ENCODE data around the gene KRTAP4-6. TPM values are rescaled to one million over a fixed set of nuclear protein-coding genes. Genes with fewer than 3 reads are reported as not detected.
"Not testable (repeated sequence)": the region's sequence is repeated elsewhere in the genome, so short reads cannot be mapped to it uniquely, and the experiment has no call there.

Gene KRTAP4-6
- total RNA-seq, 6 donors from 2014 or later = not detected

GRCh38 chr17:41147531-41148204, 7.3 kb upstream of the KRTAP4-6 start:
- no peak for ATAC-seq (ENCODE audit: low FRiP score in 2 of 2)
- Histone ChIP-seq H3K27me3 (no peaks in the 10 kb centered on the region), H3K9me3 (peaks cover 4 to 16% (median 7%) of the 10 kb centered on the region in 4 donors), H3K27ac (no peak overlapping the region), H3K4me3 (no peak overlapping the region), H3K4me1 (no peaks in the 10 kb centered on the region), H3K36me3 (no peaks in the 10 kb centered on the region)
- WGBS, 2 donors = 79 to 89% methylated on average over 2 of the region's 2 CpGs
- DNase-seq = no peak
- TF ChIP-seq CTCF (IDR thresholded peaks at IDR 0.05) (no peak), POLR2A (IDR thresholded peaks at IDR 0.05) (no peak), POLR2AphosphoS5 (IDR thresholded peaks at IDR 0.05) (no peak), EP300 (IDR thresholded peaks at IDR 0.05) (no peak)

GRCh38 chr17:41145261-41145660, 4.9 kb upstream of the KRTAP4-6 start:
- no peak for DNase-seq
- TF ChIP-seq POLR2A (IDR thresholded peaks at IDR 0.05) = no peak
- TF ChIP-seq EP300 (IDR thresholded peaks at IDR 0.05) = no peak
- TF ChIP-seq CTCF (IDR thresholded peaks at IDR 0.05) = no peak
- TF ChIP-seq POLR2AphosphoS5 (IDR thresholded peaks at IDR 0.05) = no peak
- no peak for ATAC-seq (ENCODE audit: low FRiP score in 2 of 2)
- Histone ChIP-seq H3K27me3 (no peaks in the 10 kb centered on the region), H3K9me3 (peaks cover 4 to 23% (median 8%) of the 10 kb centered on the region in 4 donors), H3K4me1 (no peaks in the 10 kb centered on the region), H3K27ac (no peak overlapping the region), H3K4me3 (no peak overlapping the region), H3K36me3 (no peaks in the 10 kb centered on the region)
- 78 to 90% methylated on average over 2 of the region's 2 CpGs for WGBS, 2 donors

GRCh38 chr17:41144846-41145245, 4.5 kb upstream of the KRTAP4-6 start:
- TF ChIP-seq EP300 (IDR thresholded peaks at IDR 0.05) (no peak), POLR2AphosphoS5 (IDR thresholded peaks at IDR 0.05) (no peak), CTCF (IDR thresholded peaks at IDR 0.05) (no peak), POLR2A (IDR thresholded peaks at IDR 0.05) (no peak)
- H3K27ac ChIP-seq = no peak overlapping the region
- DNase-seq = no peak
- no peak for ATAC-seq (ENCODE audit: low FRiP score in 2 of 2)
- no peaks in the 10 kb centered on the region for H3K4me1 ChIP-seq
- no peaks in the 10 kb centered on the region for H3K36me3 ChIP-seq
- 72% methylated on average over 1 of the region's 1 CpG for WGBS, 2 donors
- peaks cover 4 to 27% (median 13%) of the 10 kb centered on the region in 4 donors for H3K9me3 ChIP-seq
- H3K4me3 ChIP-seq = no peak overlapping the region
- H3K27me3 ChIP-seq = no peaks in the 10 kb centered on the region

GRCh38 chr17:41141361-41141760, 1.0 kb upstream of the KRTAP4-6 start:
- H3K4me1 ChIP-seq = no peaks in the 10 kb centered on the region
- ATAC-seq (ENCODE audit: low FRiP score in 2 of 2) = no peak
- no peaks in the 10 kb centered on the region for H3K36me3 ChIP-seq
- peaks cover 4 to 29% (median 13%) of the 10 kb centered on the region in 4 donors for H3K9me3 ChIP-seq
- H3K27me3 ChIP-seq = no peaks in the 10 kb centered on the region
- H3K27ac ChIP-seq = no peak overlapping the region
- H3K4me3 ChIP-seq = no peak overlapping the region
- DNase-seq = no peak
- no peak for TF ChIP-seq CTCF (IDR thresholded peaks at IDR 0.05)
- no peak for TF ChIP-seq POLR2AphosphoS5 (IDR thresholded peaks at IDR 0.05)
- TF ChIP-seq EP300 (IDR thresholded peaks at IDR 0.05) = no peak
- TF ChIP-seq POLR2A (IDR thresholded peaks at IDR 0.05) = no peak

GRCh38 chr17:41139865-41140264, 479 bp downstream of the KRTAP4-6 start:
- not testable (repeated sequence) for H3K4me3 ChIP-seq; H3K27me3 ChIP-seq; ATAC-seq (ENCODE audit: low FRiP score in 2 of 2); H3K36me3 ChIP-seq; H3K27ac ChIP-seq; H3K4me1 ChIP-seq
- H3K9me3 ChIP-seq = peaks cover 4 to 29% (median 13%) of the 10 kb centered on the region in 4 donors
- WGBS, 2 donors = 79 to 88% methylated on average over 9 to 12 of the region's 12 CpGs
- DNase-seq = peak in 1 of 2 donors; percentile 77

All from upper lobe of left lung (tissue), 6 donors.